Esophagus mucosa (tissue), 1 donor: ENCODE data around the gene BLCAP. TPM values are rescaled to one million over a fixed set of nuclear protein-coding genes. Genes with fewer than 3 reads are reported as not detected.
"Not testable (repeated sequence)": the region's sequence is repeated elsewhere in the genome, so short reads cannot be mapped to it uniquely, and the experiment has no call there.

Experiments used
- ATAC-seq: fragments of 200-7000 bp; cut with Tn5 transposase; one replicate; pipeline ENCODE4 v1.9.1; 2020
- total RNA-seq: library from RNA; stranded (reverse); gene quantifications from one replicate; pipeline ENCODE4 v1.2.4, GENCODE V29; 2023
- donor health status: DM: yes; HTN: yes; CAD: no.

The BLCAP gene
- total RNA-seq, 1 donor from 2014 or later: 66.1 TPM

GRCh38 chr20:37479925-37480691 is 47.6 kb downstream of the BLCAP start:
- ATAC-seq: no peak

DNA sequence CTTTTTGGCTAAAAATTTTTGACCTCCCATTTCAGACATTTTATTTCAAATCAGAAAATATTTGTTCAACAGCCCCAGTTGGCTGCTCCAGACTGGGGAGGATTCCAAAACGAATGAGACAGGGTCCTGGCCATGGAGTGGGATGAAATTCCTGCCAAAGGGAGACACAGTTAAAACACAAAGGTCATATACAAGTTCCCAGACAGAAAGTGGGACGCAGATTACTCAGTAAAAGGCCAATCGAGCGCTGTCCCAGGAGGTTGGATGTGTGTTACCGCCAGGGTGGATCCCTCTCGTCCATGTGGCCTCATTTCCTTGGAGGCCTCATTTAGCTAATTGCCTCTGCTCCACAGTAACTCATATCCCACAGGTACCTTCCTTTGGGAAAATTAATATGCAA is 48.4 kb downstream of the BLCAP start:
- no peak for ATAC-seq

DNA sequence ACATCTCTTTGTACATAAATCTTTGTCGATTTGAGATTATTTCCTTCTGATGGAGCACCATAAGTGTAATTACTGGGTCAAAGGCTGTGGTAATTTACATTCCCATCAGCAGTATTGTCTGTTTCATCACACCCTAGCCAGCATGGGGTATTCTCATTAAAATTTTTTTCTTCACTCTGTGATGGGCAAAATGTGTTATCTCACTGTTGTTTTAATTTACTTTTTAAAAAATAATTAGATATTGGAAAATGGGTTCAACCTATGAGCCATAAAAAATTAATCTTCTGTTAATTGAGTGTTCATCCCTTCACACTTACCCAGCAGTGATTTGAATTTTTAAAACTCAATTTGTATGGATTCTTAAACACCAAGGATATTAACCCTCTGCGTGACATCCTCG is 50.6 kb downstream of the BLCAP start:
- no peak for ATAC-seq

DNA sequence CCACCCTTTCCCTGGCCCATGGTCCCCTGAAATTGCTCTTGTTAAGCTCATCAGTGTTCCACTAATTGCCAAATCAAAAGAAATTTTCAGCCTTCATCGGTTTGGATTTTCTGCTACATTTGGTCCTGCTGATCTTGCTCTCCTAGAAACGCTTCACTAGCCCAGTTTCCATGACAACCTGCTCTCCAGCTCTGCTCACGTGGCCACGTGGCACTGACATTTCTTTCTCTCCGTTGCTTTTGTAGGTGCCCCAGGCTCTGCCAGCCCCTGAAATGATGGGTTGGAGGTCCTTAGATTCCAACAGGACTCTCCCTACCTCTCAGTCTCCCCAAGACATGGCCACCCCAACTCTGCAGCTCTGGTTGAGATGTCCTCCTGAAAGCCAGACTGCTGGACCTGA is 52.4 kb downstream of the BLCAP start:
- no peak for ATAC-seq

- ATAC-seq: no peak
These were observed 53.3 kb downstream of the BLCAP start for GRCh38 chr20:37474386-37474785.

- no peak for ATAC-seq
These were observed 54.3 kb downstream of the BLCAP start for GRCh38 chr20:37473249-37474000.

- not testable (repeated sequence) for ATAC-seq
These were observed 55.2 kb downstream of the BLCAP start for GRCh38 chr20:37472435-37472834.

- no peak for ATAC-seq
These were observed 55.9 kb downstream of the BLCAP start for GRCh38 chr20:37471741-37472235.

DNA sequence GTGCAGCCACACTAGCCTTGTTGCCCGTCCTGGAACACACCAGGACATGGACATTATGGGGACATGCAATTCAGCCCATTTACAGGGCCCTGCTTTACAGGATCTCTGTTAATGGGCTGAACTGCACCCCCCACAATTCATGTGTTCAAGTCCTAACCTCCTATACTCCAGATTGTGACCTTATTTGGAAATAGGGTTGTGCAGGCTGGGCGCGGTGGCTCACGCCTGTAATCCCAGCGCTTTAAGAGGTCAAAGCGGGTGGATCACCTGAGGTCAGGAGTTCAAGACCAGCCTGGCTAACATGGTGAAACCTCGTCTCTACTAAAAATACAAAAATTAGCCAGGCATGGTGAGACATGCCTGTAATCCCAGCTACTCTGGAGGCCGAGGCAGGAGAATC is 57.5 kb downstream of the BLCAP start:
- not testable (repeated sequence) for ATAC-seq

DNA sequence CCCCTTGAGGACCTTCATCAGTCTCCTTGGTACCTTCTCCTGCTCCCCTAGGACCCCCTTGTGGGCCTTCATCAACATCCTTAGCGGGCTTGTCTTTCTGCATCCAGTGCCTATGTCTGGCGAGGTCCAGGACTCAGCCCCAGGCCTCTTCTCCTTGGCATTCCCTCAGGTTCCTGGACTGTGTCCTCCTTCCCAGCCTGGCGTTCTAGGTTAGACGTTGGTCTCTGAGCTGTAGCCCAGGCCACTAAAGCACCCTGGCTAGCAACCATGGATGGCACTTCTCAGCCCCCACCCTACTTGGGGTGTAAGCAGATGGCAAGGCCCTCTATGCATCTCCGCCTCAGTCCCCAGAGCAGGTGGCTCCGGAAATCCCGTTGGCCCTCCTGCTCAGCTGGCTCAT is 58.1 kb downstream of the BLCAP start:
- no peak for ATAC-seq

DNA sequence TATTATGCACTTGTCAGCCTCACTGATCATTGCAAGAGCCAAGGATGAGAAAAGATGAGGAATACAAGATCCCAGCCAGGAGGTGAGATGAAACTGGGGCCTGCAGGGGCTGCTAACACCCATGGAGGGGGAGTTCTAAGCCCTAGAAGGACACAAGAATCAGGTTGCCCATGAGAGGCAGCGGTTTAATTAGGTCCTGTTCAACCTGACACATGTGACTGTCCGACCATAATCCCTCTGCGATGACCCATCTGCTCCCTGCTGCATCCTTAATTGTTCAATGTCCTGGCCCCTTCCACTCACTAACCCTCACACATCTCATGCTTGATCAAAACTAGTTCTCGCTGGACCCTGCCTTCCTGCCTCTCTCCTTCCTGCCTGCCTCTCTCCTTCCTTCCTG is 58.8 kb downstream of the BLCAP start:
- ATAC-seq: no peak

Other genes with a start within 250 kb of the BLCAP start
- gene MANBAL, start 238.2 kb downstream of the BLCAP start, total RNA-seq: 42.0 TPM
- gene SRC, start 181.7 kb downstream of the BLCAP start, total RNA-seq: 30.5 TPM
- gene NNAT, start 6.6 kb downstream of the BLCAP start, total RNA-seq: 0.28 TPM
- 38.7 TPM for gene CTNNBL1, start 166.2 kb upstream of the BLCAP start, total RNA-seq